OCI-M1 (cell line): ENCODE data around the gene EXOG.
A peak's percentile ranks its signal among the peaks of the same experiment; 100 is the strongest.

Source experiments
- DNase-seq: peaks from one replicate; lab custom pipeline; 2025; lab: John Stamatoyannopoulos, UW

The EXOG gene

GRCh38 chr3:38510631-38511030 lies 14.5 kb downstream of the EXOG start:
- no peak for DNase-seq

- no peak for DNase-seq
Measured at GRCh38 chr3:38511546-38511945, 15.4 kb downstream of the EXOG start.

- DNase-seq, result no peak
Measured at GRCh38 chr3:38515367-38515766, 19.2 kb downstream of the EXOG start.

GRCh38 chr3:38516669-38517068 lies 20.5 kb downstream of the EXOG start:
- peak; percentile 6 for DNase-seq

GRCh38 chr3:38519000-38519399 lies 22.9 kb downstream of the EXOG start:
- peak; percentile 31 for DNase-seq

- DNase-seq, result peak; percentile 55
Measured at GRCh38 chr3:38519651-38520050, 23.5 kb downstream of the EXOG start.

- DNase-seq, result peak; percentile 78
Measured at GRCh38 chr3:38521391-38521987, 25.3 kb downstream of the EXOG start.

- DNase-seq, result no peak
Measured at GRCh38 chr3:38522002-38522401, 25.9 kb downstream of the EXOG start.

- no peak for DNase-seq
Measured at GRCh38 chr3:38524141-38524739, 28.1 kb downstream of the EXOG start.

- DNase-seq, result no peak
Measured at GRCh38 chr3:38526792-38527191, 30.7 kb downstream of the EXOG start.

- peak; percentile 16 for DNase-seq
Measured at GRCh38 chr3:38528457-38528856, 32.3 kb downstream of the EXOG start.

- DNase-seq, result no peak
Measured at GRCh38 chr3:38532529-38532928, 36.4 kb downstream of the EXOG start.

- DNase-seq, result no peak
Measured at GRCh38 chr3:38533285-38533976, 37.3 kb downstream of the EXOG start.

- no peak for DNase-seq
Measured at GRCh38 chr3:38534180-38534579, 38.0 kb downstream of the EXOG start.

GRCh38 chr3:38534604-38535003 lies 38.5 kb downstream of the EXOG start:
- DNase-seq, result no peak

GRCh38 chr3:38536671-38537070 lies 40.5 kb downstream of the EXOG start:
- no peak for DNase-seq

- DNase-seq, result no peak
Measured at GRCh38 chr3:38538773-38539353, 42.7 kb downstream of the EXOG start.

GRCh38 chr3:38541806-38542205 lies 45.7 kb downstream of the EXOG start:
- DNase-seq, result no peak

- no peak for DNase-seq
Measured at GRCh38 chr3:38542401-38543298, 46.5 kb downstream of the EXOG start.

GRCh38 chr3:38543586-38543985 lies 47.4 kb downstream of the EXOG start:
- DNase-seq, result no peak

GRCh38 chr3:38544926-38545325 lies 48.8 kb downstream of the EXOG start:
- no peak for DNase-seq

GRCh38 chr3:38545550-38545949 lies 49.4 kb downstream of the EXOG start:
- DNase-seq, result no peak
